GM21423 (cell line): Measurements from ENCODE around the gene CECR2.
"Not testable (repeated sequence)": the region's sequence is repeated elsewhere in the genome, so short reads cannot be mapped to it uniquely, and the experiment has no call there.

Experiments
- ATAC-seq: cut with Tn5 transposase; IDR thresholded peaks from one replicate; pipeline ENCODE4 v1.9.1; 2021; ENCODE audit warnings: mild to moderate bottlenecking, moderate library complexity; ENCODE audit not compliant: unreplicated experiment

The CECR2 gene

DNA sequence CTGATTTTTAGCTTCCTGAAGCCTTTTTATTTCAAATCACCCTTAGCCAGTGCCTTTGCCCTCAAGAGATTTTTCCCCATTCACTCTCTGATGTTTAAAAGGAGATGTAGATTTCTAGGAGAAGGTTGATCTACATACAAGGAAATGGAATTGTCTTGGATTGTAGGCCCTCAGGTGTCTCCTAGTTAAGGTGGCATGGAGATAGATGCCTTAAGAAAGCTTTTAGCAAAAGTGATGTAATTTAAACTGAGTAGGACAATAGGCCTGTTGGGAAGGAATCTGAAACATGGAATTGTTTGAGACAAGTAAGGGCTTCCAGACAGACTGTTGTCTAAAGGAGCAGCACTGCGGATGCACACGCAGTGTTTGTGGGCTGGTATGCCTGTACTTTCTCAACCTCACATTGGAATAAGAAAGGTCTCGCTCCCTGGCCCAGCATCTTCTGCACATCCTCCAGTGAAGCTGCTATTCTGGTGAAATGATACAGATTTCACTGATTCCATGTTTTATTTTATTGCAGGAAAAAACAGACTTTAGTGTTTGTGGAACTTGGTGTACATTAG lies 124.2 kb downstream of the CECR2 start:
- no peak for ATAC-seq

DNA sequence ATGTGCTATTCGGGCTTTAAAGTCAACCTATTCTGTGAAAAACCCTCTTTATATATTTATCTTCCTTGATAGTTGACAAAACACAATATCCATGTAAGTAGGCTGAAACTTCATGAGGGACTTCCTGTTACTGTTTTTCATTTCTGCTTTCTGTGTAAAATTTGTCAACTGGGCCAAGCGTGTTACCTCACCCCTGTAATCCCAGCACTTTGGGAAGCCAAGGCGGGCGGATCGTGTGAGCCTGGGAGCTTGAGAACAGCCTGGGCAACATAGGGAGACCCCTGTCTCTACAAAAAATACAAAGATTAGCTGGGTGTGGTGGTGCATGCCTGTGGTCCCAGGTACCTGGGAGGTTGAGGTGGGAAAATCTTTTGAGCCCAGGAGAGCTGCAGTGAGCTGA lies 127.6 kb downstream of the CECR2 start:
- ATAC-seq = no peak

DNA sequence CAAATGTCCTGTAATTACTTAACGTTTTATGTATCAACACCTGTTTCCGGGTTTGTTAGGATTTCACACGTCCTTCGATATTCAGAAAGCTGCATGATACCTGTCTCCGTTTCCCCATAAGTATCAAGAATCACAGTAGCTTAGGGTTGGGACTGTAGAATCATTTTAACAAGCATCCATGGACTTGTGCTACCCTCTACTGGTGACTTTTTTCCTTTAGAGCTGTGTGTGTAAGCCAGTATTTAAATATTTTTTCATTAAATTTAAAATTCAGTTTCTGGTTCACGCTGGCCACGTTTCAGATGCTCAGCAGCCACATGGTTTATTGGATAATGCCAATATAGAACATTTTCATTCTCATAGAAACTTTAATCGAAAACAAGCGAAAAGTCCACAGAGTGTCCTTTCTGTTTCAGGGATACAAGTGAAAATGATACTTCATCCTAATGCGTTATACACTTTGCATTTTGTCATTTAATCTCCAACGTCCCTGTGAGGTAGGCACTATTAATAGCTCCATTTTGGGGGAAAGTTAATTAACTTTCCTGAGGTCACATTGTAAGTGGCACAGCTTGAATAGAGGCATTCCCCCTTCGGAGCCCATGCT lies 132.5 kb downstream of the CECR2 start:
- ATAC-seq = no peak

DNA sequence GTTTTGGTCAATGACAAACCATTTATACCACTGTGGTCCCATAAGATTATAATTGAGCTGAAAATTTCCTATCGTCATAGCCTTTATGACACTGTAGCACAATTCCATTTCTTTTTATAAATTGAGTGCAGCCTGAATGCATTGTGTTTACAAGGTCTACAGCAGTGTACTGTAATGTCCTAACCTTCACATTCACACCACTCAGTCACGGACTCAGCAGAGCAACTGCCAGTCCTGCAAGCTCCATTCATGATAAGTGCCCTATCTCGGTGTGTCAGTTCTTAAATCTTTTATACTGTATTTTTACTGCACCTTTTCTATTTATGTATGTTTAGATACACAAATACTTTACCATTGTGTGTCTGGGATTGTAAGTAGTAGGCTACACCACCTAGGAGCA lies 138.8 kb downstream of the CECR2 start:
- no peak for ATAC-seq

DNA sequence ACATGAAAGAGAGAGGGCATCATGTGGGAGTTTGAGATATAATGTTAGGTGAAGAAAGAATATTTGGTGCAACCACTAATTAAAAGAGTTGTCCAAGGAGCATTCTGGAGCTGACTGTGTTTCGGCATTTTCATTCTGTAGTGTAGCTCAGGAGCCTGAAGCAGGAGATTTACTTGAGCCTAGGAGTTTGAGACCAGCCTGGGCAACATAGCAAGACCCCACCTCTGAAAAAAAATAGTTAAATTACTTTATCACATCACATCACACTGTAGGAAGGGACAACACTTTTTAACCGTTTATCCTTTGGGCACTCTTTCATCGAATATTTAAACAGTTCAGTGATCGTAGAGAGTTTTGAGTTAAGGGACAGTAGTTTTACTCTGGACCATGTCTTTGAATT lies 143.7 kb downstream of the CECR2 start:
- no peak for ATAC-seq

DNA sequence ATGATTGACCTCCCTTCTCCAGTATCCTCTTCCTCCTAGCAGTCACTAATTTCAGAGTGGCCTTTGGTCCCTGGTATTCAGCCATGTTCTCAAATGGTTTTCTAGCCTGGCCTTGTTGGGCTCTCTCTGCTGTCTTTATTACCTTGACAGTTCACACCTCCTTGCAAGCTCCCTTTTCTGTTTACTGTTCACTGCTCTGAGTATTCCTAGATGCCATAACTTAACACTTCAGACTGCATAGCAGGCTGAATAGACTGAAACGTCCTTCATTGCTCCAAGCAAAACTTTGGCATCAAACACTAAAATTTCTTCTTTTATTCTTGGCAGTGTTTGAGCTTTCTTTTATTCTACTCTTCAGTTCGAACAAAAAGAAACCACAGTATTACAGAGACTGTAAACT lies 144.4 kb downstream of the CECR2 start:
- no peak for ATAC-seq

DNA sequence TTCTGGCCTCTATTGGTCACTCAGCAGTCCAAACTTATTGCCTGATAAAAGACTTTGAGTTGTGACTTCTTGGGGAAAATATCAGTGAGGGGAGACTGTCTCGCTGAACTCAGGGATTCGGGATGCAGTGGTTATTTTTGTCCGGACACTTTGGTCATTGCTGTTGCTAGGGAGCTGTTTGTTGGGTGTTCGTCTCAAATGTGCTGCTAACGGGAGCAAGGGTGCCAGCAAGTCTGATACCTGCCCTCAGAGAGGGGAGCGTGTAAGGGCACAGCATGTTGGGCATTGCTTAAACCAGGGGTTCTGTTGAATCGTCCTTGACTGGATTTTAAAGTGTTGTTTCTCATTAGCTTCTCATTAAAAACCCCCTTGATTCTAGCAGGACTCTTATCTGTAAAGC lies 144.8 kb downstream of the CECR2 start:
- ATAC-seq = no peak

DNA sequence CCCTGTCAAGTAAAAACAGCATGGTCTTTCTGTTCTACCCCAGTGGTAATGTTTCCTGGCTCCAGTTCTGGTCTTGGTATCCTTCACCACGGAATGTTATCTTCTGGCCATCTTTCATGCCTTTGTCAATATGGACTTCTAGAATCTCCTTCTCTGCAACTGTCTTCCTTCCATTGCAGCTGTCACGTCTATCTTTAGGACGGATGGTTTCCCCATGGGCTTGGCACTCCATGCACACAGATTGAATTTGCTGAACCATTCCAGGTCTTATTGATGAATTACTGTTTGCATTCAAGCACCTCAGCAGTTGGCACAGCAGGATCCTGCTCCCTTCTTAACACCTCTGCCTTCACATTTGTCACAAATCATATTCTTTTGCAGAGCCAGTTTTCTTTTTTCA lies 149.1 kb downstream of the CECR2 start:
- no peak for ATAC-seq

DNA sequence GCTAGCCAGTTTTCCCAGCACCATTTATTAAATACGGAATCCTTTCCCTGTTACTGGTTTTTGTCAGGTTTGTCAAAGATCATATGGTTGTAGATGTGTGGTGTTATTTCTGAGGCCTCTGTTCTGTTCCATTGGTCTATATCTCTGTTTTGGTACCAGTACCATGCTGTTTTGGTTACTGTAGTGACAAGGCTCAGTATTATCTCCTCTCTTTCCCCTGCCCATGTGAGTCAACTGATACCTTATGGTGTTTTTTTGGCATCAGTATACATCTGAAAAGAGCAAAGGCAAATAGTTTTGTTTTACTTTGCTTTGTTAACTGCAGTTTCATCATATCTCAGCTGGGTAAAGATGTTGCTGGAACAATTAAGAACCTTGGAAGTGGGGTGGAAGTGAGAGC lies 152.7 kb downstream of the CECR2 start:
- not testable (repeated sequence) for ATAC-seq

DNA sequence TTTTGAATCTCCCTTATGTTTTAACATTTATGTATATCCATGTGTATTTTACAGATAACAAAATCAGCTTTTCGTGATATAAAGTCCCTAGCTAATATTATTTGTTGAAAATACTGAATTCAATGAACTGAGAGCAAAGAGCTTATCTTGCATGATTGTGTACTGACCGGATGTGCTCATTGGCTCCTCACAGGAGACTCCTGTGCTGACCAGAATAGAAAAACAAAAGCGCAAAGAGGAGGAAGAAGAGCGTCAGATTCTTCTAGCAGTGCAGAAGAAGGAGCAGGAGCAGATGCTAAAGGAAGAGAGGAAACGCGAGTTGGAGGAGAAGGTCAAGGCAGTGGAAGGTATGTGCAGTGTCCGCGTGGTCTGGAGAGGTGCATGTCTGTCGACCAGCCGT lies 154.7 kb downstream of the CECR2 start:
- no peak for ATAC-seq

DNA sequence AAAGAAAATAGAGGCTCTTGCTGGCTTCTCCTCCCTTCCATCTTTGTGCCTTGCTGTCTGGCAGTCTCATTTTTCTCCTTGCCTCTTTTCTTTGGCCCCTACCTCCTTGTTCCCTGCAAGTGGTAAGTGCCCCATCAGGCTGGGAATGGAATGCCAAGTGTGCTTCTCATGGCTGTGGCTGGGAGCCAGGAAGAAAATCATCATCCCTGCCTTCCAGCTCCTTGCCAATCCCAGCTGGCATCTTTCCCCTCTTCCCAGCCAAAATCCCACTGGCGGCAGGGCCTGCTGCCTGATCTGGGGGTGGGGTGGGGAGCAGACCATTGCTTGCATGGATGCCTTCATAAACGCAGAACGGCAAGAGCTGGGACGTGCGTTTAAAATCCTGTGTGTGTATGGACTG lies 167.0 kb downstream of the CECR2 start:
- no peak for ATAC-seq

DNA sequence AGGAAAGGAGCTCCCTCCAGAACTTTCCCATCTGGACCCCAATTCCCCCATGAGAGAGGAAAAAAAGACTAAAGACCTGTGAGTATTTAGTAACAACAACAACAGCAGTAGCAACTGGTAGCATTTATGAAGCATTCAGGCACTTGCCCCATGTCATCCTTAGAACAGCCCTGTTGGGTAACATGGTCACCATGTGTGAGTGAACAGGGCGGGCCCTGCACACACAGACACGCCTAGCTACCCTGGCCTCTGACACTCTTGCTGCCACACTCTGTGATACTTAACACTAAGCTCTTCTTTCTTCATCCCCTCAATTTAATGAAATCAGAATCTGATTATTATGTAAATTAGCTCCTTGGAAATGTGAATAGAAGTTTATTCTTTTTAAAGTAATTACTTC lies 167.9 kb downstream of the CECR2 start:
- no peak for ATAC-seq

DNA sequence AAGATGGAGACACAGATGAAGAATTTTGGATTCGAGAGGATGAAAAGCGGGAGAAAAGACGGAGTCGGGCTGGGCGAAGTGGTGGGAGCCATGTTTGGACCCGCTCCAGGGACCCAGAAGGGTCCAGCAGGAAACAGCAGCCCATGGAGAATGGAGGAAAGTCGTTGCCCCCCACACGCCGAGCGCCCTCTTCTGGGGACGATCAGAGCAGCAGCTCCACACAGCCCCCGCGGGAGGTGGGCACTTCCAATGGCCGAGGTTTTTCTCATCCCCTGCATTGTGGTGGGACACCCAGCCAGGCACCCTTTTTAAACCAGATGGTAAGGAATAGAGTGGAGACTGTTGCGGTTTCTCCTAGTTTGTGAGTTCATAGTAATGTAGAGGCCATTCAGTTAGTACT lies 171.2 kb downstream of the CECR2 start:
- ATAC-seq = no peak

DNA sequence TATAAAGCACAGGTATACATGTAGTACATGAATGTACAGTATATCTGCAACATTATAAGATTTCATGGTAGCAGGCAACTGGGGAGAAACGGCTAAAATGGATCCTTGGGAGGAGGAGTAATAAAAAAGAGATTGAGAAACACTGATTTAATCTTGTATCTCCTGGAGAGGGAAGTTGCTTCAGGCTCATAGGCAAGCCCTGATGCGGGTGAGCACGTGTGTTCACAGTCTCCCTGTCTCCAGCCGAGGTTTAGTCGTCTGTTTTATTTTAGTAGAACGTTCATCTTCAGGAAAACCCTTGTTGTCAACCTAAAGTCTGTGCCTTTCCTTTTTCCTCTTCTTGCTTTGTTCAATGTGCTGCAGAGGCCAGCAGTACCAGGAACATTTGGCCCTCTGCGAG lies 172.2 kb downstream of the CECR2 start:
- ATAC-seq = no peak

DNA sequence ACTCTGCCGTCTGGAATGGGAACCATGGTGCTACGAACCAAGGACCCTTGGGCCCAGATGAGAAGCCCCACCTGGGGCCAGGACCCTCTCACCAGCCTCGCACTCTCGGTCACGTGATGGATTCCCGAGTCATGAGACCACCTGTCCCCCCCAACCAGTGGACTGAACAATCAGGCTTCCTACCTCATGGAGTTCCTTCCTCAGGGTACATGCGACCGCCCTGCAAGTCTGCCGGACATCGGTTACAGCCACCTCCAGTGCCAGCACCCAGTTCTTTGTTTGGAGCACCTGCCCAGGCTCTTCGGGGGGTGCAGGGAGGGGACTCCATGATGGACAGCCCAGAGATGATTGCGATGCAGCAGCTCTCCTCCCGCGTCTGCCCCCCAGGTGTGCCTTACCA lies 173.2 kb downstream of the CECR2 start:
- ATAC-seq = no peak

DNA sequence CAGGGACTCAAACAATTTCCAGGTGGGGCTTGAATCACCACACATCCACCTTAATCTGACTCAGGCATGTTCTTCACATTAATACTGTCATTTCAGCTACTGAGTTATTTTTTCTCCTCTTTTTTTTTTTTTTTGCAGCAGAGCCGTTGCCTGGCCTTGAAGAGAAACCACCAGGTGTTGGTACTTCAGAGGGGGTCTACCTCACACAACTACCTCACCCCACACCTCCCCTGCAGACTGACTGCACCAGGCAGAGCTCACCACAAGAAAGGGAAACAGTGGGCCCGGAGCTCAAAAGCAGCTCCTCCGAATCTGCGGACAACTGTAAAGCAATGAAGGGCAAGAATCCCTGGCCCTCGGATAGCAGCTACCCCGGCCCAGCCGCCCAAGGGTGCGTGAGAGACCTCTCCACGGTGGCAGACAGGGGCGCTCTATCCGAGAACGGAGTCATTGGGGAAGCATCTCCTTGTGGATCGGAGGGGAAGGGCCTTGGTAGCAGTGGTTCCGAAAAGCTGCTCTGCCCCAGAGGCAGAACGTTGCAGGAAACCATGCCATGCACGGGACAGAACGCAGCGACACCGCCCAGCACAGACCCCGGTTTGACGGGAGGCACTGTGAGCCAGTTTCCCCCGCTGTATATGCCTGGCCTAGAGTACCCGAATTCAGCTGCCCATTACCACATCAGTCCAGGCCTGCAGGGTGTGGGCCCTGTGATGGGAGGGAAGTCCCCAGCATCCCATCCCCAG lies 178.9 kb downstream of the CECR2 start:
- ATAC-seq = no peak

DNA sequence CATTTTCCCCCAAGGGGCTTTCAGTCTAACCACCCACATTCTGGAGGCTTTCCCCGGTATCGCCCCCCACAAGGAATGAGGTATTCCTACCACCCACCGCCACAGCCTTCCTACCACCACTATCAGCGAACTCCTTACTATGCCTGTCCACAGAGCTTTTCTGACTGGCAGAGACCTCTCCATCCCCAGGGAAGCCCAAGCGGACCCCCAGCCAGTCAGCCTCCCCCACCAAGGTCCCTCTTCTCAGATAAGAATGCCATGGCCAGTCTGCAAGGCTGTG lies 179.4 kb downstream of the CECR2 start:
- no peak for ATAC-seq

DNA sequence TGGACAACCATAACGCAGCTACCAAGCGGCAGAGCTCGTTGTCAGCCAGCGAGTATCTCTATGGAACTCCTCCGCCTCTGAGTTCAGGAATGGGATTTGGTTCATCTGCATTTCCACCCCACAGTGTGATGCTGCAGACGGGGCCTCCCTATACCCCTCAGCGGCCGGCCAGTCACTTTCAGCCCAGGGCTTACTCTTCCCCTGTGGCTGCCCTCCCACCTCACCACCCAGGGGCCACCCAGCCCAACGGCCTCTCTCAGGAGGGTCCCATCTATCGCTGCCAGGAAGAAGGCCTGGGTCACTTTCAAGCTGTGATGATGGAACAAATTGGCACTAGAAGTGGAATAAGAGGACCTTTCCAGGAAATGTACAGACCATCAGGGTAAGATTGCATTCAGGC lies 179.9 kb downstream of the CECR2 start:
- no peak for ATAC-seq

DNA sequence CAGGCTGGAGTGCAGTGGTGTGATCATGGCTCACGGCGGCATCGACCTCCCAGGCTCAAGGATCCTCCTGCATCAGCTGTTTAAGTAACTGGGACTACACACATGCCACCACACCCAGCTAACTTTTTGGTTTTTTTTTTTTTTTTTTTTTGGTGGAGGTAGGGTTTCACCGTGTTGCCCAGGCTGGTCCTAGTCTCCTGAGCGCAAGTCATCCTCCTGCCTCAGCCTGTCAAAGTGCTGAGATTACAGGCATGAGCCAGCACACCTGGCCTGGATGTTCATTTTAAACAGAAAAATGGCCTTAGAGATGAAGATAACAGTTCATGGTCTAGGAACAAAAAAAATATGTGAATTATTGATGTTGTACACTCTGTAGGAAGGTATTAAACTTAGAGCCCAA lies 180.4 kb downstream of the CECR2 start:
- ATAC-seq = no peak

DNA sequence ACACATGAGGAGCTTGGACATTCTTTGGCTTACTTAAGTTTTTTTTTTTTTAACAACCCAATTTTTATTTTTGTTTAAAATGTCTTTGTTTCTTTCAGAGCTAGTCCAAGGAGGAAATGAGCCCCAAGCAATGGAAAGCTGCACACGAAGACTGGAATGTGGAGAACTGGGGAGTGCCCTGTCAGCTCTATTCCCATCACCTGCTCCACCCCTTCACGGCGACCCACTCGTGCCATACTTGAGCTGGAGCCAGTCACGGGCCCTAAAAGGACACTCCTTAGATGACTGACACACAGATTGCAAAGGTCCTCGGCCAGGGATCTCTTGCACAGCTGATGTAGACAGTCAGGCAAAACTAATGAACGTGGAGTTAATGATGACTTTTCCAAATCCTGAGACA lies 183.5 kb downstream of the CECR2 start:
- no peak for ATAC-seq

DNA sequence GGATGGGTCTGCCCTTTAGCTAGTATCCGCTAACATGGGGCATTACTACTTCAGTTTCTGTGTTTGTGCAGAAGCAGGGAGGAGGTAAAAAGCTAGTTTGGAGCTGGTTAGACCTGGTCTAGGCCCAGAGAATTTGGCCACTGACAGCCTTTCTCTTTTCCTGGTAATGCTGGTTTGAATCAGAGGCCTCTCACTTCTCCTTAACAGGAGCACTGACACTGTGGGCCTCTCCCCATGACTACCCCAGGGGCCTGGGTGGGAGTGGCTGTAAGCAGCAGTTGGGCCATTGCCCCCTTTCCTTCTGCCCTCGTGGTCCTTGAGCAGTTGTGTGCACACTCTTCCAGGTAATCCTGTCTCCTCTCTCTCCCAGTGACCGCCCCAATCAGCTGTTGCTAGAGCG lies 185.6 kb downstream of the CECR2 start:
- no peak for ATAC-seq

DNA sequence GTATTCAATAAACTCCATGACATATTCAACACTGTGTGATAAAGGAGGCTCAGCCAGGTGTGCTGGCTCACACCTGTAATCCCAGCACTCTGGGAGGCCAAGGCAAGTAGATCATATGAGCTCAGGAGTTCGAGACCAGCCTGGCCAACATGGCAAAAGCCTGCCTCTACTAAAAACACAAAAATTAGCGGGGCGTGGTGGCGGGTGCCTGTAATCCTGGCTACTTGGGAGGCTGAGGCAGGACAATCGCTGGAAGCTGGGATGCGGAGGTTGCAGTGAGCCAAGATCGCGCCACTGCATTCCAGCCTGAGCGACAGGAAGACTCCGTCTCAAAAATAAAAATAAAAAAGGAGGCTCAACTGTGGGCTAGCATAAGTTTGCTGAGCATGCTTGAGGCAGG lies 189.9 kb downstream of the CECR2 start:
- ATAC-seq = no peak
